OCI-LY1 (cell line): ENCODE measurements around the gene CDK18.

Source experiments
- CTCF ChIP-seq: fragments of 200-600 bp; sonication (generic), shearing (Covaris generic); IDR thresholded peaks from 2 replicates; pipeline ENCODE4 v1.5.1; 2017; ENCODE audit warnings: mild to moderate bottlenecking, antibody characterized with exemption, low read length, moderate library complexity, mixed read lengths
- EZH2 ChIP-seq: fragments of 200-600 bp; sonication (generic), shearing (Covaris generic); IDR thresholded peaks from 2 replicates; pipeline ENCODE4 v1.8.0; 2017; ENCODE audit warnings: borderline replicate concordance, mixed run types, mild to moderate bottlenecking, antibody characterized with exemption, low read length, moderate library complexity, mixed read lengths

- no peak for TF ChIP-seq CTCF
- TF ChIP-seq EZH2, result no peak
These were observed 734 bp downstream of the CDK18 start for GRCh38 chr1:205505076-205505729.
